ENCODE measurements around the gene TBC1D16.

The TBC1D16 gene

DNA sequence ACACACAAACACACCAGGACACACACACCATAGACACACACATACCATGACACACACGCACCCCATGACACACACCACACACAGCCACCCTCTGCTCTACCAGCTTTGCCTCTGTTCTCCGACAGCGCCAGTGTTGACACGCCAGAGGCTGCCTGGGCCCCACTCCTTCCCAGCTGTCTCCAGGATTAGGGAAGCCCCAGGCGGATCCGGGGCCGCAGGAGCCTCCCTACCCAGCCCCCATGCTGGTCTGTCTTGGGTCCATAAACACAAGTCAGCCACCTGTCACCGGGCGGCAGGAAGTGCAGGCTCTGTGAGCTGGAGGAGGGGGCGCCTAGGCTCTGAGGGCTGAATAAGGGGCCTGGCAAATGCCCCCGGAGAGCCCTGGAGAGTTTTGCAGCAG is 10.5 kb downstream of the TBC1D16 start:
- no peak for DNase-seq (ENCODE audit: low spot score)

DNA sequence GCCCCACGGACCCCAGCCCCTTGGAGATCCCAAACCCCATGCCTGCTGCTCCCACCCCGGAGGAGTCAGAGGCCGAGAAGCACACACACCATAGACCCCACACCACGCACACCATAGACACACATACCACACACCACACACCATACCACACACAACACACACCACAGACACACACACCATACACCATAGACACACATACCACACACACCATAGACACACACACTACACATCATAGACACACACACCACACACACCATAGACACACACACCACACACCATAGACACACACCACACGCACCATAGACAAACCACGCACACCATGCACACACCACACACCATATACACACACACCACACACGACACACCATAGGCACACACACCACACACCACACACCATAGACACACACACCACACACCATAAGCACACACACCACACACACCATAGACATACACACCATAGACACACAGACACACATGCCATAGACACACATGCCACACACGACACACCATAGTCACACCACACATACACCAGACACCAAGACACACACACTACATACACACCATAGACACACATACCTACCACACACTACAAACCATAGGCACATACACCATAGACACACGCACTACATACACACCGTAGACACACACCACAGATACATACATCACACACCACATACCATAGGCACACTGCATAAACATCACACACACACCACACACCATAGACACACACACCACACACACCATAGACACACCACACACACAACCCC is 11.3 kb downstream of the TBC1D16 start:
- DNase-seq (ENCODE audit: low spot score), result no peak

DNA sequence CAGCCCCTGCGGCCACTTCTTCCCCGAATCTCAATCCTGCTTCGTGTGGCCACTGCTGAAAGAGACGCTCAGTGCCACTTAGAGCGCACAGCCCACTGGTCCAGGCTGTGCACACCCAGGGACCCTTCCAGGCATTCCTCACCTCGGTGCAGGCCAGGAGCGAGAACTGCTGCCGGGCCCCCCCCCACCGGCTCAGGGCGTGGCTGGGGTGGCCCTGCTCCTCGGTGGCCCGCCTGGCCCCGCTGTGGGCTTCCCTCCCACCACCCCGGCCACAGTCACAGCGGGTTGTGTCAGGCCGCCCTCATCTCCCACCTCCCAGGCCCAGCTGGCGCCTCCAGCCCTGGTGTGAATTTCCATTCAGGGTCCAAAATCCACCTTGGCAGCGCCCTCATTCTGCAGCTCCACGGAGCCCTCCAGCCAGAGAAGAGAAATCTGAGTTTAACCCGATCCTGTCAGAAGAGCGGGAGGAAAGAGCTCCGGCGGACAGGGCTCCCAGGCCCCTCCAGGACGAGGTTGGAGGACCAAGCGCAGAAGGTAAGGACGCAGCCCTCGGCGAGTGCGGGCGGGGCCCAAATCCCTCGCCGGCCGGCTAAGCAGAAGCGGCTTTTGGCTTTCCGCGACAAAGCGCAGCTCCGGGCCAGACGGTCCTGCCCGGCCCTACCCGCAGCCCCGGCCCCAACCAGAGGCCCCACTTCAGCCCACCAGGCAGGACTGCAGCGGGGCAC is 12.0 kb downstream of the TBC1D16 start:
- DNase-seq (ENCODE audit: low spot score), result no peak

DNA sequence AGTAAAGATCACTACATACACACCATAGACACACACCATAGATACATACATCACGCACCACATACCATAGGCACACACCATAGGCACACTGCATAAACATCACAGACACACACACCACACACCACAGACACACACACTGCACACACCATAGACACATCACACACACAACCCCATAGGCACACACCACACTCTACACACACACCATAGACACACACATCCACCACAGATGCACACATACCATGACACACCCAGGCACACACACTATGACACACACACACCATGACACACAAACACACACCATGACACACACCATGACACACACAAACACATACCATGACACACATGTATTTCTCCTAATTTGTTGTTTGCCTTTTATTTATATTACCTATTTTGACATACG is 14.1 kb downstream of the TBC1D16 start:
- no peak for DNase-seq (ENCODE audit: low spot score)

DNA sequence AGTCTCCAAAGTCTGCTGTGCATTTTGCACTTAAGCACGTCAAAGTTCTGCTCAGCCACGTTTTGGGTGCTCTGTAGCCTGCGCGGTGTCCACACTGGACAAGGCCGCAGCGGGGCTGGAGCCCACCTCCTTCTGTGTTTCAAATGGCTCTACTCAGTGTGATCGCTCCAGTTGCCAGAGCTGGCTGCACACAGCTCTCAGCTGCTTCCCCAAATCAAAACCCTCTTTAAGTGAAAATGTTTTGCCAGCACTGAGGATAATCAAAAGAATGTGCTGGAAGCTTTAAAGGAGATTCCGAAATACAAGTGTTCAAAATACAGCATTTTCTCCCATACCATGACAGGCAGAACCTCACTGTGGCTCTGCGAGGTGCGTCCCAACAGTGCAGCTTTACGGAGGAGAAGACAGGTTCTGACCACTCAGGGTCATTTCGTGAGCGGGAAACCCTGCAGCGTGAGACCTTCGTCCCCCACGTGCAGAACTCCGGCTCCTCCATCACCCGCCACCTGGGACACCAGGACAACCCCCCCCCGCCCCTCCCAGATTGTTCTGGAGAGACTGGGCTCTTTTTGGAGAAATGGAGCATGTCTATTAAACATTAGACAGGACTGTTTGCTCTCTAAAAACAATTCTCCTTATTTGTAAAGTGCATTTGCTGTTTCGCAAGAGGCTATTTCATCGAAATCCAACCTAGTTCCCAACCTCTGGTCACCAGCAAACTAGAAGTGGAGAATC is 16.6 kb downstream of the TBC1D16 start:
- no peak for DNase-seq (ENCODE audit: low spot score)

DNA sequence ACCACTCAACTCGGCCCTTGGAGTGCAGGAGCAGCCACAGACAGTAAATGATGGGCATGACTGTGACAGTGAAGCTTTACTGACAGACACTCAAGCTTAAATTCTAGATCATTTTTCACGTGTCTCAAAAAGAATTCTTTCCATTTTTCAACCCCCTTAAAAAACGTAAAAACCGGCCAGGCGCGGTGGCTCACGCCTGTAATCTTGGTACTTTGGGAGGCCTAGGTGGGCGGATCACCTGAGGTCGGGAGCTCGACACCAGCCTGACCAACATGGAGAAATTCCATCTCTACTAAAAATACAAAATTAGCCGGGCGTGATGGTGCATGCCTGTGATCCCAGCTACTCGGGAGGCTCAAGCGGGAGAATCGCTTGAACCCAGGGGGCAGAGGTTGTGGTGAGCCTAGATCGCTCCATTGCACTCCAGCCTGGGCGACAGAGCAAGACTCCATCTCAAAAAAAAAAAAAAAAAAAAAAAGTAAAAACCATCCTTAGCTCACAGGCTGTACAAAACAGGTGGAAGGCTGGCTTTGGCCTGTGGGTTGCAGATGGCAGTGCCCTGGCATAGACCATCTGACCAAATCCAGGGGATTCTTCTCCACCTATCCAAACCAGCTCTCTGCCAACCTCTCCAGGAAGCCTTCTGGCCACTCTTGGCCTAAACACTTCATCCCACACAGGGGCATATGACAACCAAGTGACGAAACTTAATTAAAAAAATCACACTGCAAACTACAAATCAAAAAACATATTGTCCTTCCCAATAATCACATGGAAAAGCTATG is 18.3 kb downstream of the TBC1D16 start:
- no peak for DNase-seq (ENCODE audit: low spot score)

DNA sequence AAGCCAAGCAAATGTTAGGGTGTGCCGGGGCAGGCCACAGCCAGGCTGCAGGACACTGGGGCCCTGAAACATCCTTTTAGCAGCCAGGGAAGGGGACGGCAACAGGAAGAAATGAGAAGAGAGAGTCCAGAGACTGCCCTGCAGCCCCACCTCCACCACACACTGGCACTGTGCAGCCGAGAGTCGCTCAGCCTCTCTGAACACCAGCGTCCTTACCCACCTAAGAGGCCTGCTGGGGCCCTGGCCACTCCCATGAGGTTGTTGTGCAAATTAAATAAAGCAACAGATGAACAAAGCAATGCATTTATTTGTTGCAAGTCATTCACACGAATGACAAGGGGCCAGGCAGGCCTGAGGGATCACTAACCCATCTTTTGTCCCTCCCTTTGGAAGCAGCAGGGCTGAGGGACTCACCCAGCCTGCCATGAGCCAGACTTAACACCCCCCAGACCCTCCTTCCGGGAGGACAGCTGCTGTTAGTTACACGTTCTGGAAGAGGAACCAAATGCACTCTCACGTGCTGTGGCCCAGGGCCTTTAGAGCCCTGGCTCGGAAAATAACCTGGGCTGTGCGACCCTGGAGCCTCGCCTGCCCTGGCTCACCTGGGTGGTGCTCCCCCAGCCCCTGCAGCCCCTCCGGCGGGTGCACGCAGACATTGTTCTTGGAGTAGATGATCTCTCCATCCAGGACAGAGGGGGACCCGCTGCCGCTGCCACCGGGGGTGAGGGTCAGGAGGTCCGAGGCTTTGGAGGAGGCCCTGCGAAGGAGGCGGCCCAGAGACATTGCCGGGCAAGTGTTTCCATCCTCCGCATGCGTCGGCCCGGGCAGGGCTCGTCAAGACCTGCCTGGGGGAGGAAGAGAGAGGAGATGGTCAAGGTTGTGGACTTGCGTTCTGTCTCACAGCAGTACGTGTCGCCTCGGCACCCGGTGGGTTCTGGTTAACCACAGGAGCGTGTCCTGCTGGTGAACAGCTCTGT is 22.6 kb downstream of the TBC1D16 start:
- no peak for DNase-seq (ENCODE audit: low spot score)

DNA sequence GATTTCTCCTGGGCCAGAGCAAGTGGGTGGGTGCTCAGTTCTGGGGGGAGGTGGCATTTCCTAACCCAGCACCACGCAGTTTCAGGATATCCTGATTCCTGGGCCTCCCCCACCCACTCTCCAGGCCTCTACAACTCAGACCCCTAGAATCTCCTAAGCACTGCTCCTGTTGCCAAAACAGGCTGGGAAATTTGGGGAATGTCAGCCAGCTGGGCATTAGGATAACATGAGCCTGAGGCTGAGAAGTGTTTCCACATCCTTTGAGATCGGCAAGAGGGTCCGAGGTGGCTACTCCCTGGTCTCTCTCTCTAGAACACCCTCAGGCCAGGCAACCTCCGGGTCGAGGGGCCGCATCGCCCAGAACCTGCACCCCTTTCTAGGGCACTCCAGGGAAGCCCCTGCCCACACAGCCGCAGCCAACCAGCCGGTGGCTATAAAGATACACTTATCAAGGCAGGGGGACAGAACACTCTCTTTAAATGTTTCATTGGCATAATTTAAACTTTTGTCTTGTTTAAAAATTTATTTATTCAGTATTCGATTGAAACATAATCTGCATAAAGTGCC is 23.6 kb downstream of the TBC1D16 start:
- no peak for DNase-seq (ENCODE audit: low spot score)

DNA sequence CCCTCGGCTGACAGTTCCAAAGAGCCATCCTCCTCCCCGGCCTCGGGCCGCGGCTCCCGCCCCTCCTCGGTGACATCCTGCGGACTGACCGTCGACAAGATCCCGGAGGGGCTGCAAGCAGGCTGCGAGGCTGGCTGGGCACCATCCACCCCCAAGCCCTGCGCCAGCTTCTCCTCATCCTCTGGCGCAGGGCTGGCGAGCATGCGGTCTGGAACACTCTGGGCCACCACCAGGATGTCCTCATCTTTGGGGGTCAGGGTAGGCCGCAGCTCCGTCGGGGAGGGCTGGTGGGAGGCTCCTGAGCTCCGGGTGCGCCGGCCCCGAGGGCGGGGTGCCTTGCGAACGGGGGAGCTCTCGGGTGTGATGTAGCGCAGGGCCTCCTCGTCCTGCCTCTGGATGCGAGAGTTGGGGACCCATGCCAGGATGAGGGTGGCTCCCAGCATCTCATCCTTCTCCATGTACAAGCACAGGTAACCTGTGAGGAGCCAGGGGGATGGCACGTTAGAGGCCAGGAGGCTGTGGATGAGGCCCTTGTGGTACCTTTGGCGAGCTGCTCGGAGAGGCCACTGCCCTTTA is 25.3 kb downstream of the TBC1D16 start:
- no peak for DNase-seq (ENCODE audit: low spot score)

DNA sequence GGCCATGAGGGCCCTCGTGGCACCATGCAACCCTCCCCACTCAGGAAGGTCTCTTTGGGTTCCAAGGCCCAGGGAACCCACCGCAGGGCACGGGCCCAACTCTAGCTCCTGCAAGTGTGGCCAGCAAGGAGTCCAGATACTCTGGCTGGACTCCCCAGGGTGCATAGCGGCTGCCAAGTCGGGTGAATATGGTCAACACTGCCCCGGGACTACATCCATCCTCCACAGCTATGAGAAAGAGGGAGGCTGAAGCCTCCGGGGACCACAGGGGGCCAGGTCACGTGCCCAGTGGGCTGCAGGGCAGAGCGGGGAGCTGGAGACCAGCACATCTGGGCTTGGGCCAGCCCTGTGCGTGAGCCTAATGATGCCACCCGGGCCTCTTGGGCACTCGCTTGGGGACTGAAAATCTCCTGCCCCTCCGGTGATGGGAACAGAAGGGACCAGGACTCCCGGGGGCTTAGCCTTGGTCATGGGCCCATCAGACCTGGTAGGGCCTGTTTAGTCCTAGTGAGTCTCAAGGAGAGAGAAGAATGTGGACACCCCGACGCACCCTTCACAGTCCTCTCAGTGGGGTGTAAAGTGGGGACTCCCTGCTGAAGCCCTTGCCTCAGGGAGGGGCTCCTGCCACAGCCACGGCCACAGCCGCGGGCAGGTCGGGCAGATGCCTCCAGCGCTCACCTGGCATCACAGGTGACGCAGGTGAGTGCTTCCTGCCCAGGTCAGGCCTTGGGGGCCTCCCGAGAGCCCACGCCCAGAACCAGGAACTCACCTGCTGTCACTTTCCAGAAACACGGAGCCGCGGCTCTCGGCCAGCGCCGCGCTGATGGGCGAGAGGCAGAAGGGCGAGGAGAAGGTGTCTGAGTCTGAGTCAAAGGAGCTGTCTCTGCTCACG is 26.0 kb downstream of the TBC1D16 start:
- no peak for DNase-seq (ENCODE audit: low spot score)

DNA sequence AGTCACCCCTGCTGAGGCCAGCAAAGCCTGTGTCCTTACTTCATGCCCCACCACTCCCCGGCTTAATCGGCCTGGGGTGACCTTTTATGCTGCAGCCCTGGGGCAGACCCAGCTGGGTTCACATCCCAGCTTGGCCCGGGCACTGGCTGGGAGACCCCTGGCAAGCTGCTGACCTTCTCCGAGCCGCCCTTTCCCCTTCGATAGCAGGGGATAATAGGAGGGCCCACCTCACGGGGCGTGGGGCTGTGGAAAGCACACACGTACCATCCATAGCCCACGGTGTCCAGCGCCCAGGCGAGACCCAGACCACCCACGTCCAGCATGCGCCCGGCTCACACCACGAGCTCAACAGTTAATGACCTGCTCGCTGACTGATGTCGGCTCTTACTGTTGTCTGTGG is 26.8 kb downstream of the TBC1D16 start:
- DNase-seq (ENCODE audit: low spot score), result no peak

DNA sequence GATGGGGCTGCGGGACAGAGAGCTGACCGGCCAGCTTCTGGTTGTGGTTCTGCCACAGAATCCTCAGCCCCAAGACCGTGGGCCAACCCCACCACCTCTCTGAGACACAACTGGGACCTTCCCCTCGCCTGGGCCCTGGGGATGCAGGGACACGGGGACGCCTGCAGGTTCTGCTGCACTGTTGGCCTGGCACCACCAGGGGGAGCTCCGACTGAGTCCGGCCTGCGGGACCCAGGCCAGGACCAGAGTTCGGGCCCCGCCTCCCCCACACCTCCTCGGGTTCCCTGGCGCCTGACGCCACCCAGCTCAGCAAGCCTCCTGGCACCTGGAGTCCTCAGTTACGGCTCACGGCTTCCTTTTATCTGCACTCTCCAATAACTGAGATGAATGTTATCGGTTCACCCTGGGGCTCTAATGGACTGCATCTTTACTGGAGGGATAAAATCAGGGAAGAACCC is 27.3 kb downstream of the TBC1D16 start:
- peak; percentile 58 for DNase-seq (ENCODE audit: low spot score)

DNA sequence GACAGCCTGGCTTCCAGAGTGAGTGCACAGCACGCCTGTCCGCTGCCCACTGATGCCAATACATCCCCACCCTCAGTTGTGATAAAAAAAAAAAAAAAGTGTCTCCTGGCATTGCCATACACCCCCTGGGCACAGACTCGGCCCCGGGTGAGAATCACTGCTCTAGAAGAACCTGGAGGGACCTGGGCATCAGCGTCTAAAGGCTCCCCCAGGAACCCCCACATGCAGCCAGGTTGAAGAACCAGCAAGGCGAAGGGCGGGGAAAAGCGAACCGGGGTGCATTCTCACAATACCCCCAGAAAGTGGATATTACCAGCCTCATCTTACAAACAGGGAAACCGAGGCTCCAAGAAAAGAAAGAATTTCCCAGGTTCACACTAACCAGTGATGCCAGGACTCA is 27.7 kb downstream of the TBC1D16 start:
- no peak for DNase-seq (ENCODE audit: low spot score)

DNA sequence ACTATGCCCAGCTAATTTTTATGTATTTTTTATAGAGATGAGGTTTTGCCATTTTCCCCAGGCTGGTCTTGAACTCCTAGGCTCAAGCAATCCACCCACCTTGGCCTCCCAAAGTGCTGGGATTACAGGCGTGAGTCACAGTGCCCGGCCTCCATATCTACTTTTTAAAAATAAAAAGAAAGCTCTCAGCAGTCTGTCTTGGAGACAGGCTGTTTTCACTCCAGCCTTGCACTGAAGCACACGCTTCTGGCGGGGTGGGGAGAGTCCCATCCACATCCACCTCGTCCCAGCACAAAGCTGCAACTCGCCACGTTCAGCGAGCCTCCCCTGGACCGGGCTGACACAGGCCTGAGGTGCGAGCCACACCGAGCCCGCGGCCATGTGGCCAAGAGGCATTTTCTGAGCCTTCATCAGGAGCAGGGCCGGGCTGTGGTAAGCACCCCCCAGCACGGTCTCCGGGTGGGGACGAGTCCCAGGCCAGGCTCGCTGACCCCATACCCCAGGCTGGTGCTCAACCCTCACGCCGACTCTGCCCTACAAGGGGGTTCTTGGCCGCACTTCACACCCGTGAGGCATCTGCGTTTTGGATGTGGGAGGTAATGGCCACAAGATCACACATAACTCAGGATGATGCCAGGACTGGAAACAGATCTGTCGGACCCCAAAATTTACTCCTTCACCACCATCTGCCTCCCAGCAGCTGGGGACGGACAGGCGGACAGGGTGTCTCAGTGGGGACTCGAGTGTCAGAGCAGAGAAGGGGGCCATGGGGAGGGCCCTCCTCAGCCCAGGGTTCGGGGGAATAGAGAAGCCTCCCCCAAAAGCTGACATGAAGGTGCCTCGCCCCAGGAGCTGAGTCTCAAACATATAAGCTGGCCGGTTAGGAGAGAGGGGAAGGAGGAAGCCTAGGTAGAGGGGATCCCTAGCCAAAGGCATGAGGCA is 28.6 kb downstream of the TBC1D16 start:
- no peak for DNase-seq (ENCODE audit: low spot score)

DNA sequence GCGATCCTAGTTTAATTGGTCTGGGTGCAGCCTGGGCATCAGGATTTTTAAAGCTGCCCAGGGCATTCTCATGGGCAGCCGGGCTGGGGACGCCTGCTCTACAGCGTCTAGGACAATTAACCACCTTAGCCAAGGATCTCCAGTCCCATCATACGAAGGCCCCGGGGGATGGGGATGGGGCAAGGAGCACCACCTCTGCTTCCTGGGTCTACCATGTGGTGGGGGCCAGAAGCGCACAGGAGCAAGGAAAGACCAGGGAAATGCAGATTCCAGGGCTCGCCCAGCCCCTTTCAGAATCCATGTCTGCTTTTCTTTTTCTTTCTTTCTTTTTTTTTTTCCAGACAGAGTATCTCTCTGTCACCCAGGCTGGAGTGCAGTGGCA is 29.3 kb downstream of the TBC1D16 start:
- no peak for DNase-seq (ENCODE audit: low spot score)

DNA sequence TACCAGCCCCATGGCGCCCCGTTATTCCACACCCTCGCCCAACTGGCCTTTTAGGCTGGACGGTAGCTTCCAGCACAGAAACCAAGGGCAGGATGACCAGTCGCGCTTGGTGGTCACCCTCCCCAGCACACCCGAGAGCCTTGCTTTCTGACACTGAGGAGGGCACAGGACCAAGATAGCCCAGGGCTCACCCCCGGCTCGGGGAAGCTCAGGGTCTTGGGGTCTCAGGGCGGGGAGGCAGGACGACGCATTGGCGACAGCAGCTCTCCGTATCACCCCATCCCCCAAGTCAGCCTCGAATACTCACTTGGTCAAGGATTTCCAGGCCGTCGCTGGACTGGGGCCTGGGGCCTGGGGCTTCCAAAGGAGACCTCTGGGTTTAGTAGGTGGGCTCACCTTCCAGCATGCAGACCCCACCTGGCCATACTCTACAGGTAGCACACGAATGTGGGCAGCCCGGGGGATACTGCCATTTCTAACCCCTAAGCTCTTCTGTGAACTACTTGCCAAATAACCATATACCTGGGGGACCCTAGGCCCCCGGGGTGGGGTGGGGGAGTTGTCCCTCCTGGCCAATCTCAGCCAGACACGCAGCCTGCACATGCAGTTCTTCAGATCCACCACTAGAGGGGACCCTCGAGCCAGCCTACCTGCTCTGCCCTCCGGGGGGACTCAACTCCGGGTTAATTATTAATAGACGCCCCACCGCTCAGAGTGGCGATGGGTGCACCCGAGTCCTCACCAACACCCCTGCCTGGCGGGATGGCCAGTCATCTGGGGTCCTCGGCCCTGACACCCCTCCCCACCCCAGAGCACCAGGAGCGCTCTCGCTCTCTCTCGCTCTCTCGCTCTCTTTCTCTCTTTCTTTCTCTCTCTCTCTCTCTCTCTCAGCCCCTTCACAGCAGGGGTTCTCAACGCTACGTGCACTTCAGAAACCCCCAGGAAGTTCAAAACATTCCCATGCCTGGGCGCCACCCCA is 30.0 kb downstream of the TBC1D16 start:
- DNase-seq (ENCODE audit: low spot score), result peak; percentile 40

DNA sequence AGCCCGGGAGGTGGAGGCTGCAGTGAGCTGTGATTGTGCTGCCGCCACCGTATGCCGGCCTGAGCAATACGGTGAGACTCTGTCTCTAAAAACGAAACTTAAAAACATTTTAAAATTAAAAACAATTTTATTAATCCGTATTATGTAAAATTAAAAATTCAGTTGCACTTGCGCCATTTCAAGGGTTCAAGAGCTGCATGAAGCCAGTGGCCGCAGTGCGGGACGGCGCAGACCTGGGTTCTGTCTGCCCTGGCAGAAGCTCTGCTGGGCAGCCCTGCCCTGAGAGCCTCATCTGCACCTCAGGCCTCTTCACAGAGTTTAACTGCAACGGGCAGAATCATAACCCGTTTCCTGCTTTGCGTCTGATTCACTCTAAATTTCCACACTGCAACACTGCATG is 31.7 kb downstream of the TBC1D16 start:
- no peak for DNase-seq (ENCODE audit: low spot score)
